C4-2B (cell line): ENCODE measurements around the gene VIL1.

Source experiments
- ZFX ChIP-seq: fragments of 450-650 bp; IDR thresholded peaks from 2 replicates; pipeline ENCODE4 v1.6.1; 2017
- TF ChIP-seq, protein P1 (sequence below): fragments of 450-650 bp; conservative IDR thresholded peaks from 2 replicates; pipeline ENCODE4 v1.5.1; 2017; ENCODE audit warnings: mild to moderate bottlenecking

DNA sequence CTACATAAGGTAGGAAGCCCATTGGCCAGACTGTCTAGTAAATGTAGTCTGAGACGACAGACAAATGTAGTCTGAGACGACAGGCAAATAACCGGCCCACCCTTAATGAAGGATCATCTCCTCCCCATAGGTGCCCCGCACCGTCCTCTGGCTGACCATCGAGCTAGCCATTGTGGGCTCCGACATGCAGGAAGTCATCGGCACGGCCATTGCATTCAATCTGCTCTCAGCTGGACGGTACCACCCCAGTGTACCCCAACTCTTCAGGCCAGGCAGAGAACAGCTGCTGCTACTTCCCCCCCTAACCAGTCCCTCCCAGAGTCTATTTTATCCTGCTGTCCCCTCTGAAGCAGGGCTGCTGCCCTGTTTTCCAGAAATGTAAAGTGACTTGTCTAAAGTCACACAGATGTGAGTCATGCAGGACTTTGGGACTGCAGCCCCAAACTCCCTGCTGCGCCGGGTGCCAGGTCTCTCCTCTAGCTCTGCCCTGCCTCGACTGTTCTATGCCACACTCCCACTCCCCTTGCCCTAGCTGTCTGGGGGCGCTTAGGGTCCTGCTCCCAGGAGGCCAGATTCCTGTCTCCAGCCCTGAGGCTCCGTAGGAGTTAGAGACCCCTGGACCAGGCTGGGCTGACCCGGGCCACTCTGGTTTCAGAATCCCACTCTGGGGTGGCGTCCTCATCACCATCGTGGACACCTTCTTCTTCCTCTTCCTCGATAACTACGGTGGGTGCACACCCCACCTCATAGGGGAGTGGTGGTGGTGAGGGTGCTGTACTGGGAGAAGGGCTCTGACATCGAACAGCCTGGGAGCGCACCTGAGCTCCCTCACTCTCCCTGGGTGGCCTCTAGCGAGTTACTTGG is 32.2 kb upstream of the VIL1 start:
- TF ChIP-seq, protein P1, sequence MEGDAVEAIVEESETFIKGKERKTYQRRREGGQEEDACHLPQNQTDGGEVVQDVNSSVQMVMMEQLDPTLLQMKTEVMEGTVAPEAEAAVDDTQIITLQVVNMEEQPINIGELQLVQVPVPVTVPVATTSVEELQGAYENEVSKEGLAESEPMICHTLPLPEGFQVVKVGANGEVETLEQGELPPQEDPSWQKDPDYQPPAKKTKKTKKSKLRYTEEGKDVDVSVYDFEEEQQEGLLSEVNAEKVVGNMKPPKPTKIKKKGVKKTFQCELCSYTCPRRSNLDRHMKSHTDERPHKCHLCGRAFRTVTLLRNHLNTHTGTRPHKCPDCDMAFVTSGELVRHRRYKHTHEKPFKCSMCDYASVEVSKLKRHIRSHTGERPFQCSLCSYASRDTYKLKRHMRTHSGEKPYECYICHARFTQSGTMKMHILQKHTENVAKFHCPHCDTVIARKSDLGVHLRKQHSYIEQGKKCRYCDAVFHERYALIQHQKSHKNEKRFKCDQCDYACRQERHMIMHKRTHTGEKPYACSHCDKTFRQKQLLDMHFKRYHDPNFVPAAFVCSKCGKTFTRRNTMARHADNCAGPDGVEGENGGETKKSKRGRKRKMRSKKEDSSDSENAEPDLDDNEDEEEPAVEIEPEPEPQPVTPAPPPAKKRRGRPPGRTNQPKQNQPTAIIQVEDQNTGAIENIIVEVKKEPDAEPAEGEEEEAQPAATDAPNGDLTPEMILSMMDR, result no peak
- no peak for TF ChIP-seq ZFX
